GM23338 (cell line): Measurements from ENCODE around the gene PPL. TPM values are rescaled to one million over a fixed set of nuclear protein-coding genes. Genes with fewer than 3 reads are reported as not detected.

Experiments used
- ATAC-seq: fragments of 200-7000 bp; cut with Tn5 transposase; 3 replicates; pipeline ENCODE4 v1.9.1; 2020
- DNase-seq: peaks from one replicate; pipeline ENCODE4 v3.0.0-alpha.2; 2015; ENCODE audit warnings: low spot score
- H2AFZ ChIP-seq: fragments of 200-600 bp; sonication (generic); 2 replicates; pipeline ENCODE4 v1.8.0; 2016; ENCODE audit warnings: antibody characterized with exemption, mild to moderate bottlenecking, moderate library complexity
- H3F3A ChIP-seq: fragments of 200-600 bp; sonication (generic); replicated peaks from 2 replicates; pipeline ENCODE4 v1.8.0; 2017; ENCODE audit warnings: antibody characterized with exemption, mixed run types, low read depth
- H3K27ac ChIP-seq: fragments of 200-600 bp; sonication (generic); 2 replicates; pipeline ENCODE4 v1.6.1; 2016; ENCODE audit warnings: low read depth
- H3K27me3 ChIP-seq: fragments of 200-600 bp; sonication (generic); 2 replicates; pipeline ENCODE4 v1.8.0; 2016; ENCODE audit warnings: mild to moderate bottlenecking, mixed run types, moderate library complexity; ENCODE audit not compliant: insufficient read depth
- H3K36me3 ChIP-seq: fragments of 200-600 bp; sonication (generic); 2 replicates; pipeline ENCODE4 v1.8.0; 2016; ENCODE audit warnings: mild to moderate bottlenecking; ENCODE audit not compliant: insufficient read depth
- H3K4me1 ChIP-seq: fragments of 200-600 bp; sonication (generic); 2 replicates; pipeline ENCODE4 v1.8.0; 2016; ENCODE audit warnings: mild to moderate bottlenecking, moderate library complexity; ENCODE audit not compliant: insufficient read depth
- H3K4me2 ChIP-seq: fragments of 200-600 bp; sonication (generic); 2 replicates; pipeline ENCODE4 v1.7.1; 2017; ENCODE audit warnings: mixed run types
- H3K4me3 ChIP-seq: fragments of 200-600 bp; sonication (generic); 2 replicates; pipeline ENCODE4 v1.6.1; 2016; ENCODE audit warnings: mixed run types
- H3K79me2 ChIP-seq: fragments of 200-600 bp; sonication (generic); replicated peaks from 2 replicates; pipeline ENCODE4 v1.8.0; 2017; ENCODE audit warnings: mild to moderate bottlenecking; ENCODE audit not compliant: insufficient read depth
- H3K9me2 ChIP-seq: fragments of 200-600 bp; sonication (generic); 2 replicates; pipeline ENCODE4 v1.8.0; 2017; ENCODE audit not compliant: insufficient read depth
- H4K20me1 ChIP-seq: fragments of 200-600 bp; sonication (generic); replicated peaks from 2 replicates; pipeline ENCODE4 v1.8.0; 2017; ENCODE audit warnings: mild to moderate bottlenecking; ENCODE audit not compliant: insufficient read depth
- H3K27ac Mint-ChIP-seq: 2 replicates; pipeline ENCODE4 v1.8.0; 2020; ENCODE audit warnings: inconsistent platforms, mild to moderate bottlenecking, moderate library complexity, mixed read lengths
- H3K27me3 Mint-ChIP-seq: 3 replicates; pipeline ENCODE4 v1.8.0; 2022; ENCODE audit warnings: low read depth, mild to moderate bottlenecking, moderate library complexity, mixed read lengths, inconsistent platforms; ENCODE audit not compliant: insufficient read depth, poor library complexity
- H3K36me3 Mint-ChIP-seq: 3 replicates; pipeline ENCODE4 v1.8.0; 2021; ENCODE audit warnings: low read depth, mild to moderate bottlenecking, inconsistent platforms, moderate library complexity, mixed read lengths
- H3K4me1 Mint-ChIP-seq: 3 replicates; pipeline ENCODE4 v1.8.0; 2020; ENCODE audit warnings: mild to moderate bottlenecking, inconsistent platforms, mixed read lengths
- H3K4me3 Mint-ChIP-seq: 3 replicates; pipeline ENCODE4 v1.8.0; 2021; ENCODE audit warnings: moderate library complexity, mild to moderate bottlenecking, inconsistent platforms, mixed read lengths
- H3K9me3 Mint-ChIP-seq: 3 replicates; pipeline ENCODE4 v1.8.0; 2020; ENCODE audit warnings: moderate library complexity, mild to moderate bottlenecking, inconsistent platforms, mixed read lengths
- CREB1 ChIP-seq: fragments of 250-450 bp; sonication (Bioruptor Pico); IDR thresholded peaks from 2 replicates; pipeline ENCODE4 v1.5.0; 2020; ENCODE audit warnings: low read depth, mild to moderate bottlenecking, moderate library complexity
- EZH2 ChIP-seq: fragments of 200-600 bp; sonication (generic); IDR thresholded peaks from one replicate; pipeline ENCODE4 v1.8.0; 2017; ENCODE audit warnings: antibody characterized with exemption, mild to moderate bottlenecking, low read depth; ENCODE audit not compliant: unreplicated experiment
- EZH2phosphoT487 ChIP-seq: fragments of 200-600 bp; sonication (generic); IDR thresholded peaks from one replicate; pipeline ENCODE4 v1.8.1; 2018; ENCODE audit warnings: antibody characterized with exemption; ENCODE audit not compliant: unreplicated experiment
- JUNB ChIP-seq: IDR thresholded peaks from one replicate; pipeline ENCODE4 v1.6.1; 2016; ENCODE audit warnings: antibody characterized with exemption; ENCODE audit not compliant: unreplicated experiment
- NANOG ChIP-seq: IDR thresholded peaks from 2 replicates; pipeline ENCODE4 v1.6.1; 2016; ENCODE audit warnings: antibody characterized with exemption, borderline replicate concordance
- POLR2AphosphoS5 ChIP-seq: IDR thresholded peaks from 2 replicates; pipeline ENCODE4 v1.6.1; 2016; ENCODE audit warnings: antibody characterized with exemption, low read depth
- STAT1 ChIP-seq: IDR thresholded peaks from one replicate; pipeline ENCODE4 v1.6.1; 2016; ENCODE audit warnings: antibody characterized with exemption; ENCODE audit not compliant: unreplicated experiment
- ZNF114 ChIP-seq: fragments of 250-450 bp; sonication (Bioruptor Pico); IDR thresholded peaks from 2 replicates; pipeline ENCODE4 v1.5.0; 2020; ENCODE audit warnings: mild to moderate bottlenecking, moderate library complexity
- ZNF331 ChIP-seq: fragments of 250-450 bp; sonication (Bioruptor Pico); IDR thresholded peaks from 2 replicates; pipeline ENCODE4 v1.5.0; 2020; ENCODE audit warnings: low read depth, mild to moderate bottlenecking, moderate library complexity
- polyA plus RNA-seq: library from polyadenylated mRNA; unstranded; fragments of >200 nt; fragmentation: Nextera tagmentation; extraction: Ambion mirVana; gene quantifications from 2 replicates; pipeline ENCODE4 v1.2.1, GENCODE V29; 2016
- total RNA-seq: library from RNA; depleted of rRNA; stranded (reverse); fragments of >200 nt; shearing (Covaris generic); gene quantifications from 2 replicates; pipeline ENCODE4 v1.2.3, GENCODE V29; 2014
- TF ChIP-seq, protein P1 (sequence below): IDR thresholded peaks from one replicate; pipeline ENCODE4 v1.6.1; 2018; ENCODE audit warnings: antibody characterized with exemption; ENCODE audit not compliant: unreplicated experiment
- TF ChIP-seq, protein P2 (sequence below): fragments of 250-450 bp; sonication (Bioruptor Pico); IDR thresholded peaks from 2 replicates; pipeline ENCODE4 v1.5.0; 2020; ENCODE audit warnings: mild to moderate bottlenecking, moderate library complexity
- TF ChIP-seq, protein P3 (sequence below): IDR thresholded peaks from 2 replicates; pipeline ENCODE4 v1.6.1; 2016; ENCODE audit warnings: antibody characterized with exemption
- TF ChIP-seq, protein P4 (sequence below), 2 experiments: fragments of 200-600 bp in 1 of 2; sonication (generic) in 1 of 2; conservative IDR thresholded peaks; 2 replicates each; pipeline versions ENCODE4 v1.5.1 to v1.6.1; 2016 to 2017; ENCODE audit warnings: antibody characterized with exemption in 2 of 2, low read depth in 2 of 2, mild to moderate bottlenecking in 2 of 2, moderate library complexity in 1 of 2

PPL gene
- total and polyA plus RNA-seq, 2 experiments from 2014 or later, result 10.6 to 31.7 TPM

DNA sequence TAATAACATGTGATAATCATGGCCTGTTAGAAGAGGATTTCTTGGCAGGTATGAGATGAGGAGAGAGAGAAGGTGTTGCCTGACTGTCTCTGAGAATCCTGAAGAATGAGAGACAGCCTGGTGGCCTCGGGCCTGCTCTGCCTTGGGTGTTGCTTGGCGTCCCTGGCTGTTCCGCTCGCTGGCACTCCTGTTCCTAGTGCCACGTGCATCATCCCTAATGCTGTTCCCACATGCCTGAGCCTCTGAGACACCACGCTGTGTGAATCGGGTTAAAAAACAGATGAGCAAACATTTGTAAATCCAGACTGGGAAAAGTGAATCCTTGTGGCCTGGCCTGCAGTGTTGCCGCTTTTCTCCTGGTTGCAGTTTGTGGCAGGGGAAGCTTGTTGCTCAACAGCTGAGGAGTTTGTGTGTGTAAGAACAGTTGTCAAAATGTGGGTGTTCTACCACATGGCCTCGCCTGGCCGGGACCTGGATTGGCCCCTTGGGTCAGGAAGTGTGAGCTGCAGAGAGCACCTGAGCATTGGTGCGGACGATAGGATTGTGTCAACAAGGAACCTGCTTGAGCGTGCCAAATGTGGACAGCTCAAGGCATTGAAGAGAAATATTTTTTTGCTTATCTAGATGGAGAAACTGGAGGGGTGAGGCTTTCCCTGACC is 67.7 kb downstream of the PPL start:
- no peaks in the 10 kb centered on the region for H3K27me3 ChIP-seq
- no peak overlapping the region for H3K4me2 ChIP-seq
- H3K36me3 Mint-ChIP-seq, result peaks cover 45% of the 10 kb centered on the region
- no peaks in the 10 kb centered on the region for H3K4me1 ChIP-seq
- peaks cover 8% of the 10 kb centered on the region for H3K27me3 Mint-ChIP-seq
- no peaks in the 10 kb centered on the region for H3K4me1 Mint-ChIP-seq
- no peaks in the 10 kb centered on the region for H3F3A ChIP-seq
- H3K4me3 Mint-ChIP-seq, result no peak overlapping the region
- TF ChIP-seq, protein P1, sequence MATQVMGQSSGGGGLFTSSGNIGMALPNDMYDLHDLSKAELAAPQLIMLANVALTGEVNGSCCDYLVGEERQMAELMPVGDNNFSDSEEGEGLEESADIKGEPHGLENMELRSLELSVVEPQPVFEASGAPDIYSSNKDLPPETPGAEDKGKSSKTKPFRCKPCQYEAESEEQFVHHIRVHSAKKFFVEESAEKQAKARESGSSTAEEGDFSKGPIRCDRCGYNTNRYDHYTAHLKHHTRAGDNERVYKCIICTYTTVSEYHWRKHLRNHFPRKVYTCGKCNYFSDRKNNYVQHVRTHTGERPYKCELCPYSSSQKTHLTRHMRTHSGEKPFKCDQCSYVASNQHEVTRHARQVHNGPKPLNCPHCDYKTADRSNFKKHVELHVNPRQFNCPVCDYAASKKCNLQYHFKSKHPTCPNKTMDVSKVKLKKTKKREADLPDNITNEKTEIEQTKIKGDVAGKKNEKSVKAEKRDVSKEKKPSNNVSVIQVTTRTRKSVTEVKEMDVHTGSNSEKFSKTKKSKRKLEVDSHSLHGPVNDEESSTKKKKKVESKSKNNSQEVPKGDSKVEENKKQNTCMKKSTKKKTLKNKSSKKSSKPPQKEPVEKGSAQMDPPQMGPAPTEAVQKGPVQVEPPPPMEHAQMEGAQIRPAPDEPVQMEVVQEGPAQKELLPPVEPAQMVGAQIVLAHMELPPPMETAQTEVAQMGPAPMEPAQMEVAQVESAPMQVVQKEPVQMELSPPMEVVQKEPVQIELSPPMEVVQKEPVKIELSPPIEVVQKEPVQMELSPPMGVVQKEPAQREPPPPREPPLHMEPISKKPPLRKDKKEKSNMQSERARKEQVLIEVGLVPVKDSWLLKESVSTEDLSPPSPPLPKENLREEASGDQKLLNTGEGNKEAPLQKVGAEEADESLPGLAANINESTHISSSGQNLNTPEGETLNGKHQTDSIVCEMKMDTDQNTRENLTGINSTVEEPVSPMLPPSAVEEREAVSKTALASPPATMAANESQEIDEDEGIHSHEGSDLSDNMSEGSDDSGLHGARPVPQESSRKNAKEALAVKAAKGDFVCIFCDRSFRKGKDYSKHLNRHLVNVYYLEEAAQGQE, result no peak
- no peak for TF ChIP-seq ZNF331 (CRISPR knock-in tag)
- TF ChIP-seq, protein P2, sequence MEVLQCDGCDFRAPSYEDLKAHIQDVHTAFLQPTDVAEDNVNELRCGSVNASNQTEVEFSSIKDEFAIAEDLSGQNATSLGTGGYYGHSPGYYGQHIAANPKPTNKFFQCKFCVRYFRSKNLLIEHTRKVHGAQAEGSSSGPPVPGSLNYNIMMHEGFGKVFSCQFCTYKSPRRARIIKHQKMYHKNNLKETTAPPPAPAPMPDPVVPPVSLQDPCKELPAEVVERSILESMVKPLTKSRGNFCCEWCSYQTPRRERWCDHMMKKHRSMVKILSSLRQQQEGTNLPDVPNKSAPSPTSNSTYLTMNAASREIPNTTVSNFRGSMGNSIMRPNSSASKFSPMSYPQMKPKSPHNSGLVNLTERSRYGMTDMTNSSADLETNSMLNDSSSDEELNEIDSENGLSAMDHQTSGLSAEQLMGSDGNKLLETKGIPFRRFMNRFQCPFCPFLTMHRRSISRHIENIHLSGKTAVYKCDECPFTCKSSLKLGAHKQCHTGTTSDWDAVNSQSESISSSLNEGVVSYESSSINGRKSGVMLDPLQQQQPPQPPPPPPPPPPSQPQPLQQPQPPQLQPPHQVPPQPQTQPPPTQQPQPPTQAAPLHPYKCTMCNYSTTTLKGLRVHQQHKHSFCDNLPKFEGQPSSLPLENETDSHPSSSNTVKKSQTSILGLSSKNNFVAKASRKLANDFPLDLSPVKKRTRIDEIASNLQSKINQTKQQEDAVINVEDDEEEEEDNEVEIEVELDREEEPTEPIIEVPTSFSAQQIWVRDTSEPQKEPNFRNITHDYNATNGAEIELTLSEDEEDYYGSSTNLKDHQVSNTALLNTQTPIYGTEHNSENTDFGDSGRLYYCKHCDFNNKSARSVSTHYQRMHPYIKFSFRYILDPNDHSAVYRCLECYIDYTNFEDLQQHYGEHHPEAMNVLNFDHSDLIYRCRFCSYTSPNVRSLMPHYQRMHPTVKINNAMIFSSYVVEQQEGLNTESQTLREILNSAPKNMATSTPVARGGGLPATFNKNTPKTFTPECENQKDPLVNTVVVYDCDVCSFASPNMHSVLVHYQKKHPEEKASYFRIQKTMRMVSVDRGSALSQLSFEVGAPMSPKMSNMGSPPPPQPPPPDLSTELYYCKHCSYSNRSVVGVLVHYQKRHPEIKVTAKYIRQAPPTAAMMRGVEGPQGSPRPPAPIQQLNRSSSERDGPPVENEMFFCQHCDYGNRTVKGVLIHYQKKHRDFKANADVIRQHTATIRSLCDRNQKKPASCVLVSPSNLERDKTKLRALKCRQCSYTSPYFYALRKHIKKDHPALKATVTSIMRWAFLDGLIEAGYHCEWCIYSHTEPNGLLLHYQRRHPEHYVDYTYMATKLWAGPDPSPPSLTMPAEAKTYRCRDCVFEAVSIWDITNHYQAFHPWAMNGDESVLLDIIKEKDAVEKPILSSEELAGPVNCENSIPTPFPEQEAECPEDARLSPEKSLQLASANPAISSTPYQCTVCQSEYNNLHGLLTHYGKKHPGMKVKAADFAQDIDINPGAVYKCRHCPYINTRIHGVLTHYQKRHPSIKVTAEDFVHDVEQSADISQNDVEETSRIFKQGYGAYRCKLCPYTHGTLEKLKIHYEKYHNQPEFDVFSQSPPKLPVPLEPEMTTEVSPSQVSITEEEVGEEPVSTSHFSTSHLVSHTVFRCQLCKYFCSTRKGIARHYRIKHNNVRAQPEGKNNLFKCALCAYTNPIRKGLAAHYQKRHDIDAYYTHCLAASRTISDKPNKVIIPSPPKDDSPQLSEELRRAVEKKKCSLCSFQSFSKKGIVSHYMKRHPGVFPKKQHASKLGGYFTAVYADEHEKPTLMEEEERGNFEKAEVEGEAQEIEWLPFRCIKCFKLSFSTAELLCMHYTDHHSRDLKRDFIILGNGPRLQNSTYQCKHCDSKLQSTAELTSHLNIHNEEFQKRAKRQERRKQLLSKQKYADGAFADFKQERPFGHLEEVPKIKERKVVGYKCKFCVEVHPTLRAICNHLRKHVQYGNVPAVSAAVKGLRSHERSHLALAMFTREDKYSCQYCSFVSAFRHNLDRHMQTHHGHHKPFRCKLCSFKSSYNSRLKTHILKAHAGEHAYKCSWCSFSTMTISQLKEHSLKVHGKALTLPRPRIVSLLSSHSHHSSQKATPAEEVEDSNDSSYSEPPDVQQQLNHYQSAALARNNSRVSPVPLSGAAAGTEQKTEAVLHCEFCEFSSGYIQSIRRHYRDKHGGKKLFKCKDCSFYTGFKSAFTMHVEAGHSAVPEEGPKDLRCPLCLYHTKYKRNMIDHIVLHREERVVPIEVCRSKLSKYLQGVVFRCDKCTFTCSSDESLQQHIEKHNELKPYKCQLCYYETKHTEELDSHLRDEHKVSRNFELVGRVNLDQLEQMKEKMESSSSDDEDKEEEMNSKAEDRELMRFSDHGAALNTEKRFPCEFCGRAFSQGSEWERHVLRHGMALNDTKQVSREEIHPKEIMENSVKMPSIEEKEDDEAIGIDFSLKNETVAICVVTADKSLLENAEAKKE (CRISPR knock-in tag), result no peak
- TF ChIP-seq, protein P3, sequence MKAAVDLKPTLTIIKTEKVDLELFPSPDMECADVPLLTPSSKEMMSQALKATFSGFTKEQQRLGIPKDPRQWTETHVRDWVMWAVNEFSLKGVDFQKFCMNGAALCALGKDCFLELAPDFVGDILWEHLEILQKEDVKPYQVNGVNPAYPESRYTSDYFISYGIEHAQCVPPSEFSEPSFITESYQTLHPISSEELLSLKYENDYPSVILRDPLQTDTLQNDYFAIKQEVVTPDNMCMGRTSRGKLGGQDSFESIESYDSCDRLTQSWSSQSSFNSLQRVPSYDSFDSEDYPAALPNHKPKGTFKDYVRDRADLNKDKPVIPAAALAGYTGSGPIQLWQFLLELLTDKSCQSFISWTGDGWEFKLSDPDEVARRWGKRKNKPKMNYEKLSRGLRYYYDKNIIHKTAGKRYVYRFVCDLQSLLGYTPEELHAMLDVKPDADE, result no peak
- TF ChIP-seq CREB1, result no peak
- TF ChIP-seq JUNB, result no peak
- TF ChIP-seq NANOG, result no peak
- no peak for TF ChIP-seq EZH2phosphoT487
- TF ChIP-seq, protein P4, sequence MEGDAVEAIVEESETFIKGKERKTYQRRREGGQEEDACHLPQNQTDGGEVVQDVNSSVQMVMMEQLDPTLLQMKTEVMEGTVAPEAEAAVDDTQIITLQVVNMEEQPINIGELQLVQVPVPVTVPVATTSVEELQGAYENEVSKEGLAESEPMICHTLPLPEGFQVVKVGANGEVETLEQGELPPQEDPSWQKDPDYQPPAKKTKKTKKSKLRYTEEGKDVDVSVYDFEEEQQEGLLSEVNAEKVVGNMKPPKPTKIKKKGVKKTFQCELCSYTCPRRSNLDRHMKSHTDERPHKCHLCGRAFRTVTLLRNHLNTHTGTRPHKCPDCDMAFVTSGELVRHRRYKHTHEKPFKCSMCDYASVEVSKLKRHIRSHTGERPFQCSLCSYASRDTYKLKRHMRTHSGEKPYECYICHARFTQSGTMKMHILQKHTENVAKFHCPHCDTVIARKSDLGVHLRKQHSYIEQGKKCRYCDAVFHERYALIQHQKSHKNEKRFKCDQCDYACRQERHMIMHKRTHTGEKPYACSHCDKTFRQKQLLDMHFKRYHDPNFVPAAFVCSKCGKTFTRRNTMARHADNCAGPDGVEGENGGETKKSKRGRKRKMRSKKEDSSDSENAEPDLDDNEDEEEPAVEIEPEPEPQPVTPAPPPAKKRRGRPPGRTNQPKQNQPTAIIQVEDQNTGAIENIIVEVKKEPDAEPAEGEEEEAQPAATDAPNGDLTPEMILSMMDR (conservative IDR thresholded peaks at IDR 0.05; ENCODE audit: low read depth in 2 of 2), result no peak
- no peak for TF ChIP-seq STAT1
- TF ChIP-seq POLR2AphosphoS5, result no peak
- no peak for TF ChIP-seq ZNF114 (CRISPR knock-in tag)
- TF ChIP-seq EZH2, result no peak
- H3K4me3 ChIP-seq, result no peak overlapping the region
- H3K9me3 Mint-ChIP-seq, result no peaks in the 10 kb centered on the region
- H3K79me2 ChIP-seq, result peaks cover 51% of the 10 kb centered on the region
- peaks cover 18% of the 10 kb centered on the region; the same call in 1 of the 2 replicates for H3K36me3 ChIP-seq
- H3K27ac ChIP-seq, result no peak overlapping the region
- H3K9me2 ChIP-seq, result no peaks in the 10 kb centered on the region
- no peak for DNase-seq
- H3K27ac Mint-ChIP-seq, result no peak overlapping the region; the same call in 1 of the 2 replicates
- H2AFZ ChIP-seq, result no peak overlapping the region
- peaks cover 40% of the 10 kb centered on the region for H4K20me1 ChIP-seq
- ATAC-seq, result no peak
